Ureter (tissue), 1 donor: ENCODE results near the gene AKIP1. TPM values are rescaled to one million over a fixed set of nuclear protein-coding genes. Genes with fewer than 3 reads are reported as not detected.
"Not testable (repeated sequence)": the region's sequence is repeated elsewhere in the genome, so short reads cannot be mapped to it uniquely, and the experiment has no call there.

Source experiments
- DNase-seq: peaks from one replicate; pipeline ENCODE4 v3.0.0-alpha.2; 2020; ENCODE audit warnings: low spot score
- total RNA-seq: library from RNA; stranded (reverse); gene quantifications from one replicate; pipeline ENCODE4 v1.2.4, GENCODE V29; 2023
- donor health status: DM: yes; HTN: yes; CAD: no.

Gene AKIP1
- total RNA-seq, 1 donor from 2014 or later = 17.7 TPM

DNA sequence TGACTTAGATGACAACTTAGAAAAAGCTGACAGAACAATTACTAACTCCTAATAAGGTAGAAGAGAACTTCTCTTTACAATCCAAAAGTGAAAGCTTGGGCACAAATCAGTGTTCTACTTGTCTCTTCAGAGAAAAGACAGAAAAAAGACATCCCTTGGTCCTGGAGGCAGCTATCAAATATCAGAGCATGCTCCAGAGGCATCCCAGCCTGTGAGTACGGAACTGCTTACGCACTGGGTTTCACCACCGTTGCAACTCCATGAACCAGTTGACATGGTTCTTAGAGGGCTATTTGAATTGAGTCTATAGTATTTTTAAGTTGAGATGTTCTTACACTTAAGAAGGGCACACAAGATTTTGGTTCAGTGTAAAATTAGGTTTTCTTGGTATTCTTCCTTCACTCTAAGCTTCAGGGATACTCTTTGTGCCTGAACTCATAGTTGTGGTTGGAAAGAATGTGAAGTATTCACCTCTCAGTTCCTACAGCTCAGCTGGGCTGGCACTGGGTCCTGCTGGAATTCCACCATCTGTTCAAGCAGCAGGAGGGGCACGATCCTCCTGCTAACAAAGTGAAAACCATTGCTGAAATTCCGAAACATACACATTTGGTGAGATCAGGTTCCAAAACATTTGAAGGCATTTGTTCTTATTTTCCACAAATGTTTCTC lies 6.3 kb downstream of the AKIP1 start:
- DNase-seq = no peak

DNA sequence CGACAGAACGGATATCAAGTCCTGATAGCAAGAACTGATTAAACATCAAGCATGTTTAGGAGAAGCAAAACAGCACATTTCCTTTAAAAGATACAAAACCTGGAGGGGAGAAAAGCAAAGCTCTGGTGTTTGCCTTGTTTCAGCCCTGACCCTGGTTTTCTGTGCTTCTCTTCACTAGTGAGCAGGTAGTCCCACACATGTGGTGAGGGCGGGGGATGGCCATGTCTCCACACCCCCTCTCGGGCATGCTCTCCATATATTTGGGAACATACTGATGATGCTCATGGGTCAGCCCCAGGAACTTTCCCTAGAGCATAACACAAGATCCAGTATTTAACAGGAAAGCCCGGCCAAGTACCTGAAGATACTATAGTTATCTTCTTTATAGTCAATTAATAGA lies 11.7 kb downstream of the AKIP1 start:
- no peak for DNase-seq

DNA sequence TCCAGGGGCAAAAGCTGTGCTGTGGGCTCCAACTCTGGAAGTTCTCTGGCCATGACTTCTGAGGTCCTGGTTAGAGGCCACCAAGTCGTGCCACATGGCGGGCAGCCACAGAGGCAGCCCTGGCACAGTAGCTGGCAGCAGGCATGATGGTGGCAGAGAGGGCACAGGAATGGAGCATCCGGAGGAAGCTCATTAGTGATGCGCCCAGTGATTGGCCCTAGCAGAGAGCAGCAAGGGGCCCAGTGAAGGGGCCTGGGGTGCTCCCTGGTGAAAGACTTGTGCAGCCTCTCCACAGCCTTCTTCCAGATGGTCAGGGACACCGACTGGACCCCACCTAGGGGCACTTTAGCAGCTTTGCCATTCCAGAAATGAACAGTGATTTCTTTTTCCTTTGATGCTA lies 14.7 kb downstream of the AKIP1 start:
- DNase-seq = no peak

DNA sequence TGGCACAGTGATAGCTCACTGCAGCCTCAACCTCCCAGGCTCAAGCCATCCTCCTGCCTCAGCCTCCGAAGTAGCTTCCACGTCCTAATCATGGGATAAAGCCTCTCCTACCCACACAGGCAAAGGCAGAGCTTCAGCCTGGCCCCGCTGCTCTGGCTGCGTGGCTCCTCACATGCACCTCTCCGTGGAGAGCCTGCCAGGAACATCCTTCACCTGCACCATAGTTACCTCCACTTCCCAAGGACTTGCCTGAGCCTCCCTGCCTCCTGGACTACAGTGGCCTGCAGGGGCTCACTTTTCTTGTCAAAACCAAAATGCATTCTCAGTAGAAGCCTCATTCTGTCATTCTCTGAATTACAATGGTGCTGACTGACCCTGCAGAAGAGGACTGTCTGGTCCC lies 15.2 kb downstream of the AKIP1 start:
- no peak for DNase-seq

DNA sequence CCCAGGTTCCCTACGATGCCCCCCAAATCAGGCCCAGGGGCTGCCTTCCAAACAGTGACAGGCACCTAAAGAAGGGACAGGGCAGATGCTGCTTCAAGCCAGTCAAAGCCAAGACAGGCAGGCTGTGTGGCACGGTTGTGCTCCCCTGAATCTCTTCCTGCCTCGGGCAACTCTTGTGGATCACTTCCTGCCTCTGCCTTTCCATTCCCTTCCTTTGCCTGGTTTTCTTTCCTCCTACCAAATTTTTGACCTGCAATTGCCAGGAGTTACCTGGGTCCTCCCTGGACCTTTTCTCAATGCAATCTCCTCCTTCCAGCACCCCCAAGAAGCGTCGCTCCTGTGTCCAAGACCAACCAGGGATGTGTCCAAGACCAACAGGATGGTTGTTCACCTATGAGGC lies 16.2 kb downstream of the AKIP1 start:
- no peak for DNase-seq

DNA sequence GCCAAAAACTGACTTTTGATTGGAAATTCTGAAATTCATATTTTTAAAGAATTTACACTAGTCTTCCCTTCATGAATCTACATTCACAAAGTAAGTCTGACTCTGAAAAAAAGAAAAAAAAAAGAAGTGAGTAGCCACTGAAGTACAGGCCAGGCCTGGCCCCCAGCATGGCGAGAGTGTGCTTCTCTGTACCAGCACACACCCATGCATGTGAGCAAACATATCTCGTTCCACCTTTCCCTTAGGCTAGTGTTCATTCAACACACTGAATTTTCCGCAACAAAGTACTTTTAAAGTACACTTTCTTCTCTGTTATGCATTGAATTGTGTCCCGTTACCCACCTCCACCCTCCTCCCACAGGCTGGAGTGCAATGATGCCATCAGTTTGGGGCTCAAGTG lies 17.2 kb downstream of the AKIP1 start:
- DNase-seq = no peak

DNA sequence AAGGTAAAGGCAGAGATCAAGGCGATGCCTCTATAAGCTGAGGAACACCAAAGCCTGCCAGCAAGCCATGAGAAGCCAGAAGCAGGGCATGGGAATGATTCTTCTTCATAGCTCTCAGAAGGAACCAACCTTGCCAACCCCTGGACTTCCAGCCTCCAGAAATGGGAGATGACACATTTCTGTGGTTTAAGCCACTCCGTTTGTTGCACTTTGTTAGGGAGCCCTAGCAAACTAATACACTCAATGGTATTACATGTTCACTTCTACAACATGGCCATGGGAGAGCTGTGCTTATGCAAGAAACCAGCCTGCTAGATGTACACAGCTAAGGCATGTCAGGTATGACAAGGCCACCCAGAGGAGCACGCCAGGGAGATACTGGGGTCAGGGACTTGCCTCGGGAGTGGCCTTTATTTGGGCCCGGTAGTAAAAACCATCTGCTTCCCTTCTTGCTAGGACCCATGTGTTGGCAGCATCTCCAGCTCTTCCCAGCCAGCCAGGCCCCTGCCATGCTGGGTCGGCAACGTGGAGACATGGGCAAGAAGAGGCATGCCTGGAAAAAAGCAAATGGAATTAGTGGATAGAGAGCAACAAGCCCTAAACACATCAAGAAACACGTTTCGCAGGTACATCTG lies 18.1 kb downstream of the AKIP1 start:
- DNase-seq = no peak

DNA sequence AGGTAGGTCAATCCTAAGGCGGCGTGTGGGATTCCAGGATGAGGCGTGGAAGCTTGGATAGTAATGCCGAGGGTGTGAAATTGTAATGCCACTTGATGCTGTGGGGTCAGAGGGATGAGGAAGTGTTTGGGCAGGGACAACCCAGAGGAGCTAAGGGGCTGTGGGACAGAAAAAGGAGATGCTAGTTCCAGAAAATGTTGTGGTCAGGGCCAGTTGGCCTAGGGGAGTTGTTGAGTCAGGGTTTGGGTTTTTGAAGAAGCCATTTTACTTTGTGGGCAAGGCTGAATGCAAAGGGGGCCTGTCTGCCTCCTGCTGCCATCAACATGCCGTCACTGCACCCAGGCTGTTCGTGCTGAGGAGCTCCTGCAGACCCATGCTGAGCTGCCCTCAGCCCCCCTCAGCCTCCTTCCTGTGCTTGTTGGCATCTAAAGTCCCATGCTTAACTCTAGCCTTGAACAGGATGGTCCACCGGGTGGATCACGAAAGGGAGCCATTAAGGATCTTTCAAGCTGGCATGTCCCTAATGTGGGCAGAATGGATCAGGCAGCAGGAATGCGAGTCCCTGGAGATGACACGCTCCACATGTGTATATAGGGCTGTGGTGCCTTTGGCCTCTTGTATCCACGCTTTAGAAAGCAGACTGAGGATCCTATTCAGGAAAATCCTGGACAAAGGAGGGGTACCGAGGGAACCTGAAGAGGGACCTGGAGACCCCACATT lies 19.6 kb downstream of the AKIP1 start:
- DNase-seq = no peak

DNA sequence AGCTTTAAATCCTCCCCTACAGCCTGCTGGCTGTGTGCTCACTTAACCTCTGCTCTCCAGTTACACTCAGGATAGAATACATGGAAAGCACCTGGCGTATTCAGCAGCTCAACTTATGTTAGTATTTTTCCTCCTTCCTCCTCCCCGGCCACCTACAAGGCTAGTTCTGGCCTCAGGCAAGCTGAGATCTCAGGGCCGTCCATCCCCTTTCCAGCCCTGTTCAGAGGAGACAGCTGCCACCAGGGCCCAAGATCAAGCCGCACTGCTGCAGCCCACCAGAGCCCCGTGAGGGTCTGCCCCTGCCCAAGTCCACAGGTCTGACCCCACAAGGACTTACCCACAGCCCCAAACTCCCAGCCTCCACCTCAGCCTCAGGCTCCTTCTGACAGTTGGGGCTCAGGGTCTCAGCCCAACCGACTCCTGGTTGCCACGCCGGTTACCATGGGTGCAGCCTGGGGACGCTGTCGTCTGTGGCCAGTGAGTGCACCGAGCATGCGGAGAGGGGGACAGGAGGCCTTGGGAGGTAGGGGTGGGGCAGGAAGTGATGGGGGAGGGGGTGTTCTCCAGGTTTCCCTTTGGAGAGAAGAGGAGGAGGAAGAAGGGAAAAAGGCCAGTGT lies 21.7 kb downstream of the AKIP1 start, which contains the start of gene C11orf16:
TSS of gene C11orf16 (minus strand) at position 384 of the 617 bp plus-strand sequence. CDS start 639 bp downstream, outside the sequence.
- DNase-seq = no peak

DNA sequence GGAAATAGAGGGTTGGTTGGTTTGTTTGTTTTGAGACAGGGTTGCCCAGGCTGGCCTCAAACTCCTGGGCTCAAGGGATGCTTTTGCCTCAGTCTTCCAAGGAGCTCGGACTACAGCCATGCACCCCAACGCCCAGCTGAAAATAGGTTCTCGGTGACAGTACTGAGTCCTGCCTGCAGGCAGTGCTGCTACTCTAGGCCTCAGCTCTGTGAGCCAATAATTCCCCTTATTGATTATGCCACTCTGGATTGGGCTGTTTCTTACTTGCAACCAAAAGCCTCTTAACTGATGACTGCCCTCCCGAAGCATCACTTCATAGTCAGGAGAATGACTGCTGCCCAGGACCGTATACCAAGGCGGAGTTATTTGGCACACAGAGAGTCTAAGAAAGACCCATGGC lies 22.9 kb downstream of the AKIP1 start:
- no peak for DNase-seq

DNA sequence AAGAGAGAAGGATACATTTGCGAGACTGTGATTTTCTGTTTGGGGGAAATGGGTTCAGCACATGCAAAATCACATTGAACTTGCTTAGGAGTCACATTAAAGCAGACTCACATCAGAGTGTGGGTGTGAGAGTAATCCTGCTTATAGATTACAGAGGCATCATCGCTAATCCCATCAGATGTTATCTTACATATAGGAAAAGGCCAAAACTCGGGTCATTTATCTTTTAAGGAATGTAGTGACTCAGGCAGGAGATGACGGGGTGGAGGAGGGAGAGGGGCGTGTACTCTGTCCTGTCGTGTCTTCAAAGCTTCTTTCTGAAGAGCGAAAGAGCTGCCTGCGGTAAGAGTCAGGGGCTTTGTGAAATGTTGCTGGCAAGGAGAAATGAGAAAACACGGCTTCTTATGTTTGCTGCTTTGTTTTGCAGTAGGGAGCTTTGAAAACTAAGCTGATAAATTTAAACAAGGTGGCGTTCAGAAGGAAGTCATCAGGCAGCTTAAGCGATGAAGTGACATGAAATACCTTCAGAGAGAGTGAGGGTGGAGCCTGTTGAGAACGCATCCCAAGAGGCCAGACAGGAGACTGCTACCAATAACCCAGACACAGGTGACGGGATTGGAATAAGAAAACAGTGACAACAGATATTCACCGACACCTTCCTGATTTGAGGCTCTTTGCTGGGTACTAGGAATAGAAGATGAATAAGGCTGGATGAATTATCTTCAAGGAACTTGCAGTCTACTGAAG lies 23.9 kb downstream of the AKIP1 start:
- DNase-seq = no peak

DNA sequence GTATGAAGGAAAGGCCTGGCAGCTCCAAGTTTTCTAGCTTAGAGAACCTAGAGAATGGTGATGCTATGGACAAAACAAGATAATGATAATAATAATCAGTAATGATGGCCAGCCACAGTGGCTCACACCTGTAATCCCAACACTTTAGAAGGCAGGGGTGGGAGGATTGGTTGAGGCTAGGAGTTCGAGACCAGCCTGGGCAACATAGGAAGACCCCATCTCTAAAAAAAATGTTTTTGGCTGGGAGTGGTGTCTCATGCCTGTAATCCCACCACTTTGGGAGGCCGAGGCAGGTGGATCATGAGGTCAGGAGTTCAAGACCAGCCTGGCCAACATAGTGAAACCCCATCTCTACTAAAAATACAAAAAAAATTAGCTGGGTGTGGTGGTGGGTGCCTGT lies 24.8 kb downstream of the AKIP1 start:
- DNase-seq = not testable (repeated sequence)

DNA sequence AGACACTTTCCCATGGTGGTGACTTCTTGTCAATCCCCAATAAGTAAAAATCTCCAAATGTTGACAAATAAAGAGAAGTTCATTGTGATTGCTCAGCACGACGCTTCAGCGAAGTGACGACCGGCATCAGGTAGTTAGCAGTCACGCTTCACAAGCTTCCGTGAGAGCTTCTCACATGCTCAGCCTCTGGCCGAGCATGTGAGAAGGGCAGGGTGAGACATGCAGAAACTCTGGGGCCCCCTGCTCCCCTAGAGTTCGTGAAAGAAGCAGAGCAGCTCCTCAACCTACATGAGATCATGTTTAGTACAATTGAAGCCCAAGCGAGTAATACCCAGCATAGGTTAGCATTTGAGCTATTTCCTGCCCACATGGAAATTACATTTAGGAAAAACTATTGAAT lies 26.2 kb downstream of the AKIP1 start:
- DNase-seq = no peak

DNA sequence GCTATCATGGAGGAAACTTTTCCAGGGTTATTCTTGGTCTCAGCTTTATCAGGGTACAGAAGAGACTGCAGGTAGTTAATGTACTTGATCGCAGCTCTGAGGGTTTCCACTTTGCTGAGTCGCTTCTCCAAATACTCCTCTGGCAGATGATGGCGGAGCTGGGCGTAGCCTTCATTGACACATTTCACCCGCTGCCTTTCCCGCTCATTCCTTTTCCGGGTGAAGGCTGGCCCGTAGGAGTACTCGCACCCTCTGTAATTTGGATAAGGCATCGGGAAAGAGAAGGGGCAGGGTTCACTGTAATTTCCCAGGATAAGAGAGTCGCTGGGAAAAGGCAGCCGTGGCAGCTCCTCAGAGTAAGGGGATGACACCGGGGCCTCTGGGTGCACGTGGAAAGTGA lies 26.7 kb downstream of the AKIP1 start:
- no peak for DNase-seq

DNA sequence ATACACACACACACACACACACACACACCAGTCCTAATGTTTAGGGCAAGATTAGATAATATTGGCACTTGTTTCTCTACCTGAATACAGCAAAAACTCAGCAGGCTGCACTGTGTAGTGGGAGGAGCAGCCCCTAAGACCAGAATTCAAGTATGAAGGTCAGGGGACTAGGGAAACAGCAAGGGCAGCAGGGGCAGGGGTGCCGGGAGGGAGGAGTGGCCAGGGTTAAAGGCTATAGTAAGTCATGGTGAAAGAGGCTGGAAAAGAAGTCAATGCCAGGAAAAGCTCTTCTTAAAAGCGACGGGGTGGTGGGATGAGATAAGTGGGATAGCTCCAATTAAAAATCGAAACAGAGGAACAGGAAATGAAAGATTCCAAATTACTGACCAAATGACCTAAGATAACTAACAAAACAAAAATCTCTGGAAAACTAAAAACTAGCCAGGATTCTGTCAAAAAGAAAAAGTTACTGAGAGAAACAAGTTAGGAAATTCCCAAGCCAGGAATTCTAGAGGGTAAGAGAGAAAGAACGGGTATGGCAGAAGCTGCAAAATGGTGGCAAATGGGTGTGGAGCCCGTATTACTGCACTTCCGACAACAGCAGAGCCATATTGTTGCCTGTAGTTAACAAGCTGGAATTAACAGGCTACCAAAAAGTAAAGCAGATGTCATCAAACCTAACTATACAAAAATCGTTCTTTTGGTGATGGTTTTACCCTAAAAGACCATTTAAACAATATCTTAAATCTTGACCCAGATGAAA lies 30.5 kb downstream of the AKIP1 start:
- DNase-seq = no peak

DNA sequence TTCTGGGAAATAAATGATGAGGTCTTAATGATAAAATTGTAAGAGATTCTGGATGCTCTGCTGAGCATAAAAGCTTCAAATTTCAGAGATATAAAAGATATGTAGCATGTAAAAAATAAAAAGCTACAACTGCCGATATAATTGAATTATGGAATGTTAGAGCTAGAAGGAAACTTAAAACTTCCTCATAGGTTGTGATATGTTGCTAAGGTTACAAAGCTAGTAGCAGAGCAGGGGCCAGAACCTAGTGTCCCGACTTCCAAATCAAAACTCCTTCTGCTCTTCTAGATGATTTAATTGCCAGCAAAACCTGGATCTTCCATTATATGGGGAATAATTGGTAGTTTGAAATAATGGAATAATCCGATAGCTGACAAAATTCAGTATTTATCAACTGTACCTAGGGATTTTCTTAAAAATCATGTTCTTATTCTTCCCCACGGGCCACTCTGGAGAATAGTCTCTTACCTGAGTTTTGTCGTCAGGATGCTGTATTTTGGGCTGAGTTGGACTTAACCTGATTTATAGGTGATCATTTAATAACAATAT lies 31.6 kb downstream of the AKIP1 start, which contains the start of gene ASCL3:
TSS of gene ASCL3 (minus strand) at position 499 of the 549 bp plus-strand sequence. CDS start 4,855 bp downstream, outside the sequence.
- DNase-seq = no peak

DNA sequence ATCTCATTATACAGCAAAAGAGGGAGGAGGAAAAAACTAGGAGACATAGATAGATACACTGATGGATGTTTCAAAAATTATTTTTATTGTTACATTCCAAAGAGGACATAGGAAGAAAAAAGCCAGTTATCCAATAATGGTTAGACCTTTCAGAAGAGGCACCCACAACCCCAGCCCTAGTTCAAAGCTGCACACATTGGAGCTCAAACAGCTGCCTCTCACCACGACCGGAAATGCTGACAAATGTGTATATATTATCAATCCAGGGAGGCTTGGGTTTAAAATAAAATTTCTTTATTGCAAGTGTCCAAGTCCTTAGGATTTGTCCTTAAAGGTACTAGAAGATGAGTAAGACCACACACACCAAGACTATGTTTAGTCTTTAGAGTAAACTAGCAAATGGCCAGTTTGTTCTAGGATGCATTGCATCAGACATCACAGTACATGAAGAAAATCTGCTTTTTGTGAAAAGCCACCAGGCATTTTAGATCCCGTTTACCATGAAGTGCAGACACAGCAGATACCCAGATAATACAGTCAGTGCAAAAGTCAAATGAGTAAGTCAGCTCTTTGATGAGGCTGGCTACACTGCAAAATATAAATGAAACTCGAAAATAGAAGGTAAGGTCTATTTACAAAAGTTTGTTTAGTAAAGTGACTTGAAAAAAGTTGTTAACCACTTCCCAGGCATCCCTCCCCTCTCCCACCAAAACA lies 36.4 kb downstream of the AKIP1 start:
- DNase-seq = no peak

DNA sequence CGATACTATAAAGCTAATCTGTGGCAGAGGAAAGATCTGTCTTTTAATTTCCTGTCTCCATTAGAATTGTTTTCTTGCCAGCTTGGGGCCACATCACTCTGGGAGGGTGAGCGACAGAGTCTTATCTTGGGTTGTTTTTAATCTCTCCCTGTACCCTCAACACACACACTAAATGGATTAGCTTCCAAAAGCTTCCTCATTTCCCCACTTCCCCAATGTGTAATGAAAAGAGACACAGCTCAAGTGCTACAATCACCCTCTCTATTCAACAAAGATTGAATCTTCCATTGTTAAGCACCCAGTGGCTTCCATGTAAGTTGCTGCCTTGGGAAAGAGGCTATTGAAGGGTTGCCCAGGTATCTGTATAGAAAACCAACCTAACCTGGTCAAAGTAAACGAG lies 37.9 kb downstream of the AKIP1 start:
- no peak for DNase-seq

DNA sequence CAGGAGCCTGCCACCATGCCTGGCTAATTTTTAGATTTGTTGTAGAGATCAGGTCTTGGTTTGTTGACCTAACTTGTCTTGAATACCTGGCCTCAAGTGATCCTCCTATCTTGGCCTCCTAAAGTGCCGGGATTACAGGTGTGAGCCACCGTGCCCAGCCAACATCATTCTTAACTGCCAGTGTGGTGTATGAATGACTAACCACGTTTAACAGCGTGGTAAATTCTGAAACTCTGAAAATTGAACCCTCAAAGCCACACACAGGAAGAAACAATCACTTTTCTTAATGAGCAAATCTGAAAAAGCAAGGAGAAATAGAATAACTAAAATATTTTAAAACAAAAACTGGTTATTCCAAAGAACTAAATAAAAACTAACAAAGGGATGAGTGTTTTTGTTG lies 45.9 kb downstream of the AKIP1 start:
- DNase-seq = no peak
